ENCODE data around the gene PLA2G6.
A peak's percentile ranks its signal among the peaks of the same experiment; 100 is the strongest.
"Not testable (repeated sequence)": the region's sequence is repeated elsewhere in the genome, so short reads cannot be mapped to it uniquely, and the experiment has no call there.

Gene PLA2G6

GRCh38 chr22:38187413-38188212 lies 6.0 kb upstream of the PLA2G6 start:
- peak; percentile 57 for DNase-seq

DNA sequence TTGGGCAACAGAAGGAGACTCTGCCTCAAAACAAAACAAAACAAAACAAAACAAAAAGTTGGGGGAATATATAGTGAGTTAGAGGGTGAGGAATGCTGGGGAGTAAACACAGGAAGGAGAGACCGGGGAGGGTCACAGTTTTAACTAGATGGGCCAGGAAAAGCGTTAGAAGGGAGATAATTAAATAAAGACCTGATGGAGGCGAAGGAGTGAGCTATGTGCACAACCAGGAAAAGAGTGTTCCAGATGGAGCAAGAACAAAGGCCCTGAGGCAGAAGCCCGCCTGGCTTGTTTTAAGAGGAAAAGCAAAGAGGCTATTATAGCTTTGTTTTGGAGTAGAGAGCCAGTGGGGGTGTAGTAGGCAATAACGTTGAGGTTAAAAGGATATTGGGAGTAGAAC lies 4.8 kb upstream of the PLA2G6 start:
- DNase-seq, result no peak

DNA sequence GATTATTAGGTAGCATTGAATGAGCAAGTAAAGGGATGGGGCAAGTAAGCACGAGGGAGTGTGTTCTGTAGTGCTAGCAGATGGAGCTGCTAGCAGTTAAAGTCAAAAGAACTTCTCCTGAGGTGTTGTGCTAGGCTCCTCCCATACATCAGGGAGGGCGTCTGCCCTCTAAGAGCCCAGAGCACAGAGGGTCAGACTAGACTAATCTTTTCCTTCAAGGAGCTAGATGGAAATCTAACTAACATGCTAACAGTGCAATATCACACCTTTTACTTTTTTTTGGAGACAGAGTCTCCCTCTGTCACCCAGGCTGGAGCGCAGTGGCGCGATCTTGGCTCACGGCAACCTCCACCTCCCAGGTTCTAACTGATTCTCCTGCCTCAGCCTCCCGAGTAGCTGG lies 3.2 kb upstream of the PLA2G6 start:
- no peak for DNase-seq

GRCh38 chr22:38180841-38181452 lies 683 bp downstream of the PLA2G6 start:
- no peak for DNase-seq

DNA sequence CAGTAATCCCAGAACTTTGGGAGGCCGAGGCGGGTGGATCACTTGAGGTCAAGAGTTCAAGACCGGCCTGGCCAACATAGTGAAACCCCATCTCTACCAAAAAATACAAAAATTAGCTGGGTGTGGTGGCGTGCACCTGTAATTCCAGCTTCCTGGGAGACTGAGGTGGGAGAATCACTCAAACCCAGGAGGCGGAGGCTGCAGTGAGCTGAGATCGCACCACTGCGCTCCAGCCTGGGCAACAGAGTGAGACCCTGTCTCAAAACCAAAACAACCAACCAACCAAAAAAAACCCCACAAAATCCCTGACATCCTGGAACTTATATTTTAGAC lies 3.1 kb downstream of the PLA2G6 start:
- not testable (repeated sequence) for DNase-seq

DNA sequence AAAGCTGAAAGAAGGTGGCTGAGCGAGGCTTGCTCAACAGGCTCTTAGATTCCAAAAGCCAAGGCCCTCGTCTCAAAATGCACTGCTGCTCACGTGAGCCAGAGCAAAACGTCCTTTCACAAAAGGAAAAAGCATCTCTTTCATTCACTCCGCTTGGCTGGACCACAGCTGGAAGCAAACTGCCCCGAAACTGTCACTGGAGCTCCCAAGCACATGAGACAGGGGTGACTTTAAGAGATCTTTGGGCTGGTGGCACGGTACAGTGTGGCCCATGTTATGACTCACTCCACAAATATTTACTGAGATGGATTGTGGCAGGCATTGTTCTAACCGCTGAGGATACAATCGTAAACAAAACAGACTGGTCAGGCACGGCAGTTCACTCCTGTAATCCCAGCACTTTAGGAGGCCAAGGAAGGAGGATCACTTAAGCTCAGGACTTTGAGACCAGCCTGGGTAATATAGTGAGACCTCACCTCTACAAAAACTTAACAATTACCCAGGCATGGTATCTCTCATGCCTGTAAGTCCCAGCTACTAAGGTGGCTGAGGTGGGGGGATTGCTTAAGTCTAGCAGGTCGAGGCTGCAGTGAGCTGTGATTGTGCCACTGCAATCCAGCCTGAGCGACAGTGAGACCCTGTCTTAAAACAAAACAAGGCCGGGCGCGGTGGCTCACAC lies 3.6 kb downstream of the PLA2G6 start:
- no peak for DNase-seq

- not testable (repeated sequence) for DNase-seq
Observed at GRCh38 chr22:38177571-38177925, 4.1 kb downstream of the PLA2G6 start.

GRCh38 chr22:38177044-38177443 lies 4.6 kb downstream of the PLA2G6 start:
- no peak for DNase-seq

DNA sequence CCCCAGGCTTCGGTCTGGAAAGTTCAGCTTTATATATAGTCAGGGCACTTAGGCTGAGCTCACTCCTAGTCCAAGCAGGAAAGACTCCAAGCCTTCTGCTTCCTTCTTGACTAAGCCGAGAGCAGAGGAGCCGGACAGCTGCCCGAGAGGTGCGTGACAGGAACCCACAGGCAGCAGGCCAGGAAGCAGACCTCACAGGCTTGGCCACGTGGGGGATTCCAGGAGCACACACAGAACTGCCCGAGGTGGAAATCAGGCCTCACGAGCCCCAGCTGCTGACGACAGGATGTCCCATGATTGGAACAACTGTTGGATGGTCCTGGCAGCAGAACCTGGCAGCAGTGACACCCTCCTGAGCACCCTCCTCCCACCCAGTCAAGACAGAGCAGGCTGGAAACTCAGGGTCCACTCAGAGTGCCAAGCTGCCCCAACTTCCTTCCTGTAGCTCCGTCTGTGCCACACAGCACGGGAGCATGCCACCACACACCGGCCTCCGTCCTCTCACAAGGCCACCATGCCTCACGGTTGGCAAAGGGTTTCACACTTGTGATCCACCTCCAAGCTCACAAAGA lies 5.4 kb downstream of the PLA2G6 start:
- no peak for DNase-seq

GRCh38 chr22:38175206-38176118 lies 6.2 kb downstream of the PLA2G6 start:
- DNase-seq, result no peak

DNA sequence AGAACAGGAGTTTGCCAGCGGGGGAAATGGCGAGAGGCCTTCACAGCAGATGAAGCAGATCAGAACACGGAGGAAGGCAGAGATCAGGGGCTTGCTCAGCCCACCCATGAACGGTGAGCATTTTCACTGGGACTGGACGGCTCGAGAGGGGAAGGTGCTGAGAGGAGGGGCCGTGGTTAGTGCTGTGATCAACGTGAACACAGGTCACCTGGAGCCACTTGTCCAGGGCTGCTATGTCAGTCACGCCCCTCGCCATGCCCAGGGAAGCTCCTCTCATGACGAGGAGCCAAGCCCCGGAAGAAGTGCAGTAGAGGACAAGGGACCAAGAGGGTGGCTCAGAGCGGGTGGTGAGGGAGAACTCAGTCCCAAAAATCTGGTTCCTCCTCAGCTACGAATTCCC lies 7.0 kb downstream of the PLA2G6 start:
- no peak for DNase-seq

DNA sequence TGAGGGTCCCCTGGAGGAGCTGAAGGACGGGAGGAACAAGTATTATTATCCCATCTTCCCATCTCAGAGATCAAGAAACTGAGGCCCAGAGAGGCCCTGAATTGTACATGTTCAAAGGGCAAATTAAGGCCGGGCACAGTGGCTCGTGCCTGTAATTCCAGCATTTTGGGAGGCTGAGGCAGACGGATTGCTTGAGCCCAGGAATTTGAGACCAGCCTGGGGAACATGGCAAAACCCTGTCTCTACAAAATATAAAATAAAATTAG lies 8.1 kb downstream of the PLA2G6 start:
- DNase-seq, result no peak

DNA sequence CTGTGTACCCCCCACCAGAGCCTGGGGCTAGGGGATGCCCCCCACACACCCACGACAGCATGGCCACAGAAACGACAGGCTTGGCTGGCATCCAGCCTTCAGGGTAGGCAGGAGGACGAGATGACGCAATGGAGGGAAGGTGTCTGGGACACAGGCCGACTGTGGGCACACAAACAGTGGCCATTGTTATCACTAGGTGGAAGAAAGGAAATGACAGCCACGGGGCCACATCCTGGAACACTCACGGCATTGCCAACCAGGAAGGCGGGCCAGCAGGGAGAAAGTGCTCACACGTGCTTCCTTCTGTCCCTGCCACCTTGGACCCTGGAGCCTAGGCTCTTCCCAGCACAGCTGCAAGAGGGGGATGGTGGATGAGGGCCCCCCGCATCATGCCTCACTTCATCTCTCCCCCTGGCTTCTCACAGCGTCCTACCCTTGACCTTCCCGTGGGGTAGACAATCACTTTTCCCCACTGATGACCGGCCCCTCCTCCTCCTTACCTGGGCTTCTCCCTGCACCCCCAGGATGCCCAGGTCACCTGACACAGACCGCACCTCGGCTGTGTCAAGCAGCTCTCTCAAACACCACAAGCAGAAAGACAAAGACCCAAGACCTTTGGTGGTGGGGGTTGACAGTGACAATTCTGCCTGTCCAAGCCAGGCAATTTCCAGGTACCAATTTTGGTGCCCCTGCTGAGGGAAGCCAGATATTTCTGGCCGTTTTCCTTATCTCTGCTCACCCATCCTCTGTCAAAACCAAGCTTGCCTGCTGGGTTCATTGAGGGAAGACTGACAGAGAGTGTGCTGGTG lies 8.6 kb downstream of the PLA2G6 start:
- no peak for DNase-seq

DNA sequence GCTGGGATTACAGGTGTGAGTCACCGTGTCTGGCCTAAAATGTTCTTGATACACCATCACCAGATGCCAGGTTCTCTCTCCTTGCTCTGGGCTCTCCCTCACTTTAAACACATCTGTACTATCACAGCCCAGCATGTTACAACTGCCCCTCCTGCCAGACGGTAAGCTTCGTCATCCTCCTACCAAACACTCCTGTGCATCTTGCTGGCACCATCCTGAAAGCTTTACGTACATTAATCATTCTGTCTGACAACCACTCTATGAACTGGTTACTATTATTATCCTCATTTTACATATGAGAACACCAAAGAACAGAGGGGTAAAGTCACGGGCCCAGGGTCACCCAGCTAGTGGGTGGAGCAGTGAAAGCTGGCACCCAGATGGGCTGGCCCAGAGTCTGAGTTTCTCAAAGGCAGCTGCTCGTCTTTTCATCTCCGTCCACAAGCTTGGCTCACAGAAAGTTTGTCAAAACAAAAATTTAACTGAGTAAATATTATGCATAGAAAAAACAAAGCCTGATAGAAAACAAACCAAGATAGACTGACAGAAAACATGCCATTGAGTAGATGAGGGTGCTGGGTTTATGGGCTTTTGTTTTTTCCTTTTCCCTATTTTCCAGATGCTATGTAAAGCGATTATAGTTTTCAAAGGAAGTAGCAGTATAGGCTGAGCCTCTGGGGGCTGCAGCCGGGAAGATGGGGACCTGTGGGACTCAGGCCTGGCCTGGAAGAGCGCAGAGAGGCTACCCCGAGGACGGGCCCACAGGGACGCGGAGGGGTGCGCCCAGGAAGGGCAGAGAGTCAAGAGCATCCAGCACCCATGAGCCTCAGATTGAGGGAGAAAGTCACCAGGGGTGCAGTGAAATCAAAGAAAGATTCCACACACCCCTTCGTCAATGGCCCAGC lies 9.5 kb downstream of the PLA2G6 start:
- peak; percentile 78 for DNase-seq

GRCh38 chr22:38170469-38170868 lies 11.2 kb downstream of the PLA2G6 start:
- DNase-seq, result no peak

- no peak for DNase-seq
Observed at GRCh38 chr22:38169116-38169515, 12.5 kb downstream of the PLA2G6 start.

DNA sequence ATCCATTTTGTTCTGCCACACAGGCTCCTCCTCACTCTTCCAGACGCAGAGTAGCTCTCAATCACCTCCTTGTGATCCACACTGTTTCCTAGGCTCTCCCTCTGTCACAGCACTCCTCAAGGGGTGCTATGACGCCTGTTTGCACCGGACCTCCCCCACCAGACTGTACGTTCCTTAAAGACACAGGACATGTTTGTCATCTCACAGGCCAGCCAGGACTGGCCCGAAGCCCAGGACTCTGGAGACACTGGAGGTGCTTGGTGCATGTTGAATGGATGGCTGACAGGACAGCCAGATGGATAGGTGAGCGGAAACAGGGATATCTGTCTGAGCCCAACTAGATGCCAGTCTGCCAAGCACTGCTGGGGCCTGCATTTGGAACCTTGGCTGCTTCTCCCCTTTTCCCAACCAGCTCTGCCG lies 13.6 kb downstream of the PLA2G6 start:
- DNase-seq, result peak; percentile 45

GRCh38 chr22:38165922-38166593 lies 15.6 kb downstream of the PLA2G6 start:
- no peak for DNase-seq

DNA sequence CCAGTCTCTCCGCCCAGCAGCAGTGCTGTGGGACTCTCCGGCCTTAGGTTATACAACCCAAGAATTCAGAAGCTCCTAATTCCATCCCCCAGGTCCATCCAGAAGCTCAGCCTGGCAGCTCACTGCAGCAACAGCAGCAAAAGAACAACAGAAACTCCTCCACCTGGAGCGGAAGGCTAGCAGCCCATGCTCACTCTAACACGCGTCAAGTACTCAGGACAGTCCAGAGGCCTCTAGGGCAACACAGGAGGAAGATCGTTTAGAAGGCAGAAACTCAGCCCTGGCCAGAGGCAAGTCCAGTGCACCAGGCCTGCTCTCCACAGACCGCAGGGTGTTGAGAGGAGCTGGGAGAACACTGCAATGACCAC lies 17.1 kb downstream of the PLA2G6 start:
- DNase-seq, result no peak

DNA sequence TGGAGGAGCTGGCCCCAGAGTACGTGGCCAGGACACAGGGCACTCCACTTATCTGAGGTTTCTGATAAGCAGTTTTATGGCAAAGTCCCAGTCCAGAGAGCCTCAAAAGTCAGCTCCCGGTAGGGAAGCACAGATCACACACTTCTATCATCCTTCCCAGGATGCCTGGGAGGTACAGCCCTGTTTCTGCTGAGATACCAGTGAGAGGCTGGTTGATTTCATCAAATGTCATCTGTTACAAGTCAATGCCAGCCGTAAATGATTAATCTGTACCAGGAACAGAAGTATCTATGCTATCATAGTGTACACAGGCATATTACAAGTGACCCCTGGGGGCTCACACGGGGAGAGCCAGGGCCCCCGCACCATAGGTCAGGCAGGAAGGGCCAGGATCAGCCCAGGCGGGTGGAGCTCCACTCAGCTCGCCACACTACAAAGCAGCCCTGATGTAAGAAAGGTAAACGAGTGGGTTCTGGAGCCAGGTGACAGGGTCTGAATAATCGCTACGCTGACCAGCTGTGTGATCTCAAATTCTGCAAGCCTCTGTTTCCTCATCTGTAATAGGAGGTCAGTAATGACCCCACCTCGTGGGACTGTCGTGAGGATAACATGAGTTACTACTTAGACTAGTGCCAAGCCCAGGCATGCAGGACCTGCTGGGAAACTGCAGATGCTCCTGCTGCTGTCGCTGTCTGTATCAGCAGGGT lies 17.6 kb downstream of the PLA2G6 start:
- no peak for DNase-seq
